Neuronal stem cell (in vitro differentiated cells): ENCODE measurements around the gene SPPL2C.

Experiments
- DNase-seq: peaks from one replicate; pipeline ENCODE4 v3.0.0-alpha.2; 2013; ENCODE audit warnings: low spot score
- H2AFZ ChIP-seq: one replicate; pipeline ENCODE4 v1.6.1; 2013; ENCODE audit warnings: mild to moderate bottlenecking, low read length, inconsistent platforms
- H2AK5ac ChIP-seq: 2 replicates; pipeline ENCODE4 v1.6.1; 2013; ENCODE audit warnings: low read depth, mild to moderate bottlenecking, inconsistent platforms, low read length, moderate library complexity, mixed read lengths
- H2BK120ac ChIP-seq: 2 replicates; pipeline ENCODE4 v1.6.1; 2013; ENCODE audit warnings: low read depth, mild to moderate bottlenecking, inconsistent platforms, low read length, moderate library complexity, mixed read lengths
- H2BK12ac ChIP-seq: one replicate; pipeline ENCODE4 v1.6.1; 2013; ENCODE audit warnings: low read length, inconsistent platforms
- H2BK15ac ChIP-seq: 2 replicates; pipeline ENCODE4 v1.6.1; 2013; ENCODE audit warnings: mild to moderate bottlenecking, low read length, inconsistent platforms, mixed read lengths
- H2BK5ac ChIP-seq: one replicate; pipeline ENCODE4 v1.6.1; 2013; ENCODE audit warnings: inconsistent platforms, mild to moderate bottlenecking, low read length, moderate library complexity
- H3K14ac ChIP-seq: one replicate; pipeline ENCODE4 v1.6.1; 2013; ENCODE audit warnings: low read length, inconsistent platforms
- H3K18ac ChIP-seq: 2 replicates; pipeline ENCODE4 v1.6.1; 2013; ENCODE audit warnings: low read length, inconsistent platforms
- H3K23ac ChIP-seq: 2 replicates; pipeline ENCODE4 v1.6.1; 2013; ENCODE audit warnings: low read depth, mild to moderate bottlenecking, mixed read lengths, low read length, inconsistent platforms; ENCODE audit not compliant: poor library complexity
- H3K27ac ChIP-seq: replicated peaks from 3 replicates; pipeline ENCODE4 v1.5.1; 2013; ENCODE audit warnings: low read length, inconsistent platforms
- H3K27me3 ChIP-seq, 3 experiments: 2 replicates each; pipeline ENCODE4 v1.6.1; 2013; ENCODE audit warnings: low read length in 3 of 3, mild to moderate bottlenecking in 2 of 3, inconsistent platforms in 1 of 3, low read depth in 1 of 3, mixed read lengths in 1 of 3, moderate library complexity in 1 of 3; ENCODE audit not compliant: control insufficient read depth in 3 of 3, insufficient read depth in 3 of 3
- H3K36me3 ChIP-seq, 2 donors: replicated peaks in 1 of 2; 2 replicates each; pipeline ENCODE4 v1.6.1; 2013; ENCODE audit warnings: low read length in 2 of 2; ENCODE audit not compliant: control insufficient read depth in 2 of 2, insufficient read depth in 2 of 2
- H3K4ac ChIP-seq: 2 replicates; pipeline ENCODE4 v1.6.1; 2013; ENCODE audit warnings: inconsistent platforms, mild to moderate bottlenecking, low read length, moderate library complexity
- H3K4me1 ChIP-seq, 2 donors: 1 replicate in 1 of 2; 2 replicates in 1 of 2; pipeline ENCODE4 v1.6.1; 2013; ENCODE audit warnings: low read length in 2 of 2, low read depth in 1 of 2; ENCODE audit not compliant: control insufficient read depth in 2 of 2, insufficient read depth in 1 of 2
- H3K4me2 ChIP-seq: one replicate; pipeline ENCODE4 v1.6.1; 2013; ENCODE audit warnings: mild to moderate bottlenecking, low read length, inconsistent platforms; ENCODE audit not compliant: insufficient read depth, poor library complexity, severe bottlenecking
- H3K4me3 ChIP-seq, 2 donors: 2 replicates each; pipeline ENCODE4 v1.5.1; 2013; ENCODE audit warnings: low read length in 2 of 2, mild to moderate bottlenecking in 2 of 2, inconsistent platforms in 1 of 2, moderate library complexity in 1 of 2
- H3K79me1 ChIP-seq: one replicate; pipeline ENCODE4 v1.6.1; 2013; ENCODE audit warnings: low read depth, mild to moderate bottlenecking, inconsistent platforms, low read length, moderate library complexity
- H3K9ac ChIP-seq: one replicate; pipeline ENCODE4 v1.6.1; 2013; ENCODE audit warnings: mild to moderate bottlenecking, low read depth, low read length, inconsistent platforms; ENCODE audit not compliant: poor library complexity
- H3K9me3 ChIP-seq, 2 donors: replicated peaks in 1 of 2; 2 replicates each; pipeline versions ENCODE3 to v1.6.1; 2013; ENCODE audit warnings: low read length in 2 of 2, mild to moderate bottlenecking in 2 of 2, inconsistent platforms in 1 of 2, low read depth in 1 of 2, mixed read lengths in 1 of 2, moderate library complexity in 1 of 2; ENCODE audit not compliant: control insufficient read depth in 2 of 2, insufficient read depth in 1 of 2
- H4K8ac ChIP-seq: one replicate; pipeline ENCODE4 v1.6.1; 2013; ENCODE audit warnings: low read depth, mild to moderate bottlenecking, inconsistent platforms, low read length, moderate library complexity
- H4K91ac ChIP-seq: one replicate; pipeline ENCODE4 v1.6.1; 2013; ENCODE audit warnings: low read length, low read depth, mild to moderate bottlenecking, inconsistent platforms; ENCODE audit not compliant: poor library complexity
- WGBS, 2 donors: extraction: QIAGEN DNeasy Blood & Tissue Kit; methylation state at CpG; one replicate each; pipeline ENCODE4 v1.1.7; 2013; ENCODE audit warnings: missing lambda C conversion rate in 2 of 2, mixed read lengths in 1 of 2; ENCODE audit not compliant: insufficient read length in 2 of 2, insufficient replicate concordance in 1 of 2; ENCODE audit errors: extremely low coverage in 2 of 2; 5-methylcytosine and 5-hydroxymethylcytosine counted together

Gene SPPL2C

GRCh38 chr17:45886852-45887251, 42.2 kb downstream of the SPPL2C start:
- Histone ChIP-seq H2BK12ac (no peak overlapping the region), H3K4me2 (no peak overlapping the region), H3K23ac (no peak overlapping the region), H2BK15ac (no peak overlapping the region), H2AFZ (no peak overlapping the region), H3K14ac (no peak overlapping the region), H3K27me3 (peaks cover 0 to 2% (median 0%) of the 10 kb centered on the region in 3 experiments), H2BK5ac (no peak overlapping the region), H3K79me1 (no peaks in the 10 kb centered on the region), H3K4me1 (no peaks in the 10 kb centered on the region), H3K4ac (no peak overlapping the region), H2AK5ac (no peak overlapping the region), H3K18ac (no peak overlapping the region), H3K9ac (no peak overlapping the region), H3K9me3 (no peaks in the 10 kb centered on the region), H3K4me3 (no peak overlapping the region), H3K27ac (no peak overlapping the region), H3K36me3 (no peaks in the 10 kb centered on the region), H4K91ac (no peak overlapping the region), H2BK120ac (no peak overlapping the region), H4K8ac (no peak overlapping the region)
- no CpG with 5 or more reads among the region's 2 CpGs for WGBS, 2 donors
- DNase-seq, result no peak

DNA sequence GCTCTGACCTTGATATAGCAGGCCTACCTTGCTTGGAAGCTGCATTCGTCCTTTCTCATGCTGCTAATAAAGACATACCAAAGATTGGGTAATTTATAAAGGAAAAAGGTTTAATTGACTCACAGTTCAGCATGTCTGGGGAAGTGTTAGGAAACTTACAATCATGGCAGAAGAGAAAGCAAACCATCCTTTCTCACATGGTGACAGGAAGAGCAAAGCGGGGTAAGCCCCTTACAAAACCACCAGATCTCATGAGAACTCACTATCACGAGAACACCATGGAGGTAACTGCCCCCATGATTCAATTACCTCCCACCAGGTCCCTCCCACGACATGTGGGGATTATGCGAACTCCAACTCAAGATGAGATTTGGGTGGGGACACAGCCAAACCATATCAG, 43.7 kb downstream of the SPPL2C start:
- H3K4me3 ChIP-seq, result no peak overlapping the region
- no peaks in the 10 kb centered on the region for H3K36me3 ChIP-seq
- no CpG with 5 or more reads among the region's 5 CpGs for WGBS, 2 donors
- H3K9me3 ChIP-seq, result no peaks in the 10 kb centered on the region
- no peak overlapping the region for H2BK5ac ChIP-seq
- no peak overlapping the region for H2AK5ac ChIP-seq
- no peak overlapping the region for H3K23ac ChIP-seq
- no peak overlapping the region for H3K4me2 ChIP-seq
- DNase-seq, result no peak
- H3K79me1 ChIP-seq, result no peaks in the 10 kb centered on the region
- no peak overlapping the region for H3K27ac ChIP-seq
- H3K27me3 ChIP-seq, result peaks cover 0 to 4% (median 0%) of the 10 kb centered on the region in 3 experiments
- H3K9ac ChIP-seq, result no peak overlapping the region
- no peak overlapping the region for H2BK15ac ChIP-seq
- H2BK120ac ChIP-seq, result no peak overlapping the region
- no peaks in the 10 kb centered on the region for H3K4me1 ChIP-seq
- H3K14ac ChIP-seq, result no peak overlapping the region
- no peak overlapping the region for H2BK12ac ChIP-seq
- H3K18ac ChIP-seq, result no peak overlapping the region
- no peak overlapping the region for H4K8ac ChIP-seq
- H2AFZ ChIP-seq, result no peak overlapping the region
- no peak overlapping the region for H3K4ac ChIP-seq
- no peak overlapping the region for H4K91ac ChIP-seq

GRCh38 chr17:45889579-45889978, 44.9 kb downstream of the SPPL2C start:
- DNase-seq, result no peak
- WGBS, 2 donors, result no CpG with 5 or more reads among the region's 4 CpGs

DNA sequence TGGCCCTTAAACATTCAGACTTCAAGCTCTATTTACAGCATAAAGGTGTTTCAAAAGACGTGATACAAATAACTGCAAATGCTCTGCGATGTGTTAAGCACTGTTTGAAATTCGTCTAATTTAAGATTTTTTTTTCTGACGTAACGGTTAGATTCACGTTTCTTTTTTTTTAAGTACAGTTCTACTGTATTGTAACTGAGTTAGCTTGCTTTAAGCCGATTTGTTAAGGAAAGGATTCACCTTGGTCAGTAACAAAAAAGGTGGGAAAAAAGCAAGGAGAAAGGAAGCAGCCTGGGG, 49.0 kb downstream of the SPPL2C start:
- Histone ChIP-seq H4K91ac (no peak overlapping the region), H4K8ac (no peak overlapping the region), H2BK15ac (no peak overlapping the region), H3K18ac (peak overlapping the region; percentile 97), H3K14ac (no peak overlapping the region), H3K4me3 (peak overlapping the region; percentile 7 to 65), H2AK5ac (no peak overlapping the region), H3K36me3 (no peaks in the 10 kb centered on the region), H3K9me3 (peaks cover 0 to 2% of the 10 kb centered on the region in 2 donors), H2BK12ac (no peak overlapping the region), H3K23ac (no peak overlapping the region), H2BK120ac (no peak overlapping the region), H3K27ac (no peak overlapping the region), H2BK5ac (no peak overlapping the region), H3K4ac (no peak overlapping the region), H3K9ac (peak overlapping the region; percentile 81), H3K4me2 (peak overlapping the region; percentile 100), H2AFZ (peak overlapping the region; percentile 100), H3K4me1 (peaks cover 6 to 16% of the 10 kb centered on the region in 2 donors), H3K27me3 (peaks cover 29 to 48% (median 42%) of the 10 kb centered on the region in 3 experiments), H3K79me1 (no peaks in the 10 kb centered on the region)
- no peak for DNase-seq
- no CpG with 5 or more reads among the region's 7 CpGs for WGBS, 2 donors

More at GRCh38 chr17:45889579-45889978, 44.9 kb downstream of the SPPL2C start:
- no peak overlapping the region for H3K14ac ChIP-seq
- H3K36me3 ChIP-seq, result no peaks in the 10 kb centered on the region
- H2AFZ ChIP-seq, result no peak overlapping the region
- H3K18ac ChIP-seq, result no peak overlapping the region
- no peak overlapping the region for H2AK5ac ChIP-seq
- H2BK120ac ChIP-seq, result no peak overlapping the region
- H3K9ac ChIP-seq, result no peak overlapping the region
- H3K4me2 ChIP-seq, result no peak overlapping the region
- H3K27ac ChIP-seq, result no peak overlapping the region
- peaks cover under 1 to 2% of the 10 kb centered on the region in 2 donors for H3K4me1 ChIP-seq
- no peak overlapping the region for H2BK5ac ChIP-seq
- no peak overlapping the region for H2BK12ac ChIP-seq
- no peaks in the 10 kb centered on the region for H3K9me3 ChIP-seq
- H3K23ac ChIP-seq, result no peak overlapping the region
- peaks cover under 1 to 8% (median 2%) of the 10 kb centered on the region in 3 experiments for H3K27me3 ChIP-seq
- no peak overlapping the region for H4K8ac ChIP-seq
- H2BK15ac ChIP-seq, result no peak overlapping the region
- H3K4ac ChIP-seq, result no peak overlapping the region
- no peak overlapping the region for H4K91ac ChIP-seq
- H3K79me1 ChIP-seq, result no peaks in the 10 kb centered on the region
- H3K4me3 ChIP-seq, result no peak overlapping the region
